Measurements from ENCODE around the gene TBCD.
"Not testable (repeated sequence)": the region's sequence is repeated elsewhere in the genome, so short reads cannot be mapped to it uniquely, and the experiment has no call there.

Gene TBCD

DNA sequence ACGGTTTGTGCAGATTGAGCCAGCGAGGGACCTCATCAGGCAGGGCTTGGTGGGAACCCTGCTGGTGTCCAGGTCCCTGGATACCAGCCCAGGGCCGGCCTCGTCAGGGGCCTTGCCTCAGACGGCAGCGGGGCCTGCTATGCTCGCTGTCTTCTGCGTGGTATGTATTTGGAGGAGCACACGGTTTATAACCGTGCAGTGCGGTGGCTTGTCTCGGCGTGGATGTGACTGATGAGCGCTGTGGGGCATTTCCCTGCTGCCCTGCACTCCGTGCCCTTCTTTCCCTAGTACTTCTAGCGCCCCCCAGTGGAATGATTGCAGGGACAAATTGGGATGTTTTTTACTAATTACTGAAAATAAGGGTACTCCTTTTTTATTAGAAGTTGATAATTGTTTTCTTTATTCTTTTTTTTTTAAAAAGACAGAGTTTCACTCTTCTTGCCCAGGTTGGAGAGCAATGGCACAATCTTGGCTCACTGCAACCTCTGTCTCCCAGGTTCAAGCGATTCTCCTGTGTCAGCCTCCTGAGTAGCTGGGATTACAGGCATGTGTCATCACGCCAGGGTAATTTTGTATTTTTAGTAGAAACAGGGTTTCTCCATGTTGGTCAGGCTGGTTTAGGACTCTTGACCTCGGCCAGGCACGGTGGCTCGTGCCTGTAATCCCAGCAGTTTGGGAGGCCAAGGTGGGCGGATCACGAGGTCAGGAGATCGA, 15.3 kb downstream of the TBCD start:
- DNase-seq (ENCODE audit: low read depth), result peak; percentile 49

- no peak for DNase-seq (ENCODE audit: low read depth)
Measured at GRCh38 chr17:82769041-82769440, 17.2 kb downstream of the TBCD start.

- DNase-seq (ENCODE audit: low read depth), result peak; percentile 82
Measured at GRCh38 chr17:82772026-82772425, 20.2 kb downstream of the TBCD start.

- DNase-seq (ENCODE audit: low read depth), result not testable (repeated sequence)
Measured at GRCh38 chr17:82774456-82774855, 22.6 kb downstream of the TBCD start.

- DNase-seq (ENCODE audit: low read depth), result peak; percentile 28
Measured at GRCh38 chr17:82775001-82775823, 23.3 kb downstream of the TBCD start.

GRCh38 chr17:82776454-82776853, 24.6 kb downstream of the TBCD start:
- DNase-seq (ENCODE audit: low read depth), result no peak

- not testable (repeated sequence) for DNase-seq (ENCODE audit: low read depth)
Measured at GRCh38 chr17:82777778-82778375, 26.0 kb downstream of the TBCD start.

DNA sequence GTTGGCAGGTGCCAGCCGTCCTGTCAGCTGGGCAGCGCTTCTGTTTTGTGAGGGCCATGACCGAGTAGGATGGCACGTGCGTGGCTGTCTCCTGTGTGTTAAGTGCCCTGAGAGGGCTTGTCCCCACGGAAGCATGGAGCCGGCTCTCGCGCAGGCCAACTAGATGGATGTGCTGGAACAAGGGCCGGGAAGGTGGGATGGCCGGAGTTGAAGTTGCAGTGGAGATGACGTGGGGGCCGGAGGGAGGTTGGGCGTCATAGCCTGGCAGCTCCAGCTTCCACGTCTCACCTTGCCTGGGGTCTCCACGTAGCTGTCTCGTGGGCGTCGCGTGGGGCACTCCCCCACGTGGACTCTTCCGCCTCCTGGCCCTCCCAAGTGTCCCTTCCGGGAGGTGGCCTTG, 27.7 kb downstream of the TBCD start:
- no peak for DNase-seq (ENCODE audit: low read depth)

DNA sequence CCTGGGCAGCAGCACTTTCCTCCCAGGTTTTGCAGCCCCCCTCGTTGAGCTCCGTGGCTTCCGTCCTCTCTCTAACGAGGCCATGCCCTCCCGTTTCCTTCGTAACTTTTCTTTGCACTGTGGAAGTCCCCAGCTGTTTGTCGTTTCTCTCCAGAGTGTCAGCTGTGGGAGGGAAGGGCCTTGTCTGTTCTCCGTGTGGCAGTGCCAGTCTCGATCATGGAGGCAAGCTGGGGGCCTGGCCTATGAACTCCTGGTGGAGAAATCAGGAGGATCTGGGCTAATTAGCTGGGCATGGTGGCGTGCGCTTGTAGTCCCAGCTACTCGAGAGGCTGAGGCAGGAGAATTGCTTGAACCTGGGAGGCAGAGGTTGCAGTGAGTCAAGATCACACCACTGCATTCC, 28.3 kb downstream of the TBCD start:
- DNase-seq (ENCODE audit: low read depth), result no peak

- DNase-seq (ENCODE audit: low read depth), result no peak
Measured at GRCh38 chr17:82780971-82781893, 29.4 kb downstream of the TBCD start.

GRCh38 chr17:82781894-82782274, 30.0 kb downstream of the TBCD start:
- peak; percentile 58 for DNase-seq (ENCODE audit: low read depth)

GRCh38 chr17:82782657-82783207, 30.9 kb downstream of the TBCD start:
- no peak for DNase-seq (ENCODE audit: low read depth)

DNA sequence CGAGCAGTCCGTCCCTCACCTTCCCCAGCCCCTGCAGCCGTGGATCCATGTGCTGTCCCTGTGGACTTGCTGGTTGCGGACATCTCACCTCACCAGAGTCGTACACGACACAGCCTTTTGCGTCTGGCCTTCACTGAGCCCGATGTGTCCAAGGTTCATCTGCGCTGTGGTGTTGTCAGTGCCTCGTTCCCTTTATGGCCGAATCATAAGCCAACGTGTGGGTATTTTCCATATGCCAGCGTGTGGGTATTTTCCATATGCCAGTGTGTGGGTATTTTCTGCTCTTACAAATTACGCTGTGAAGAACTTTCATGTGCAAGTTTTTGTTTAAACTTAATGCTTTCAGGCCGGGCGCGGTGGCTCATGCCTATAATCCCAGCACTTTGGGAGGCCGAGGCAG, 31.6 kb downstream of the TBCD start:
- DNase-seq (ENCODE audit: low read depth), result no peak

DNA sequence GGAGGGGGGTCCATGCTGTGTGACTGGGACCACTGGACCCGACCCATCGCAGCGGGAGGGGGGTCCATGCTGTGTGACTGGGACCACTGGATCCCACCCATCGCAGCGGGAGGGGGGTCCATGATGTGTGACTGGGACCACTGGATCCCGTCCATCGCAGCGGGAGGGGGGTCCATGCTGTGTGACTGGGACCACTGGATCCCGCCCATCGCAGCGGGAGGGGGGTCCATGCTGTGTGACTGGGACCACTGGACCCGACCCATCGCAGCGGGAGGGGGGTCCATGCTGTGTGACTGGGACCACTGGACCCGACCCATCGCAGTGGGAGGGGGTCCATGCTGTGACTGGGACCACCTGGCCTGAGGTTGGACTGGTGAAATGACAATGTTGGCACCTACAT, 33.7 kb downstream of the TBCD start:
- DNase-seq (ENCODE audit: low read depth), result not testable (repeated sequence)

GRCh38 chr17:82786427-82786826, 34.6 kb downstream of the TBCD start:
- no peak for DNase-seq (ENCODE audit: low read depth)

- peak; percentile 62 for DNase-seq (ENCODE audit: low read depth)
Measured at GRCh38 chr17:82787081-82787848, 35.4 kb downstream of the TBCD start.

GRCh38 chr17:82788206-82789001, 36.5 kb downstream of the TBCD start:
- no peak for DNase-seq (ENCODE audit: low read depth)

GRCh38 chr17:82789051-82789592, 37.3 kb downstream of the TBCD start:
- no peak for DNase-seq (ENCODE audit: low read depth)

DNA sequence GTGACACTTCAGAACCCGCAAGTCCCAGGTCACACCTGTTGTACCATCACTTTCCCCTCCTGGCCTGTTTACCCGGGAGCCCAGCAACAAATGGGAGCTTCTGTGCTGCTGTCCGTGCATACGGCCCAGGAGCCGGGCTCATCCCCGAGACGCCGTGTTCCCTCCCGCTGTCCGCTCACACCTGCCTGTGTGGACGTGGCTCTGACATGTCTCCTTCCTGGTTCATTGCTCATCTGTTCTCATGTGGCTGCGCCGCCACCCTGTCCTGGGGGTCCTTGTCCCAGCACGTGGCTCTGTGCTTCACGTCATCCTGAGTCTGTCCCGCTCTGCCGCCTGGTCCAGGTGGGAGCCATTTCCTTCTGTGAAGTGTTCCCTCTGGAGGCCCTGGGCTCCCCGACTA, 37.9 kb downstream of the TBCD start:
- no peak for DNase-seq (ENCODE audit: low read depth)

DNA sequence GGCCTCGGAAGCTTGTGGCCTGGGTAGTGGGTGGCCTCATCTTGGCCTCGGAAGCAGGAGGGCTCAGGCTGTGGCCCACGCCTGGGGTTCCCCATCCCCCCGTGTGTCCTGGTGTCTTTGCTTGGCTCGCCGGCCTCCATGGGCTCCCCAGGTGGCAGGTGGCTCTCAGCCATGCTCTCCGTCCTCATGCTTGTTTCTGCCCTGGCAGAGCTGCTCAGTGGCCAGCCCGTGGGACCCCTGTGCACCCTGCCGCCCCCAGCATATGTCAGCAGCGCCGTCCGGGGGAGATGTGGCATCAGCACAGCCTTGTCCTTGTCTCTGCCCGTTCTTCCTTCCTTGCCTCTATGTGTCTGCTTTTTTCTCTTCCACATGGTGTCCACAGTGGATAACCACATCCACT, 38.5 kb downstream of the TBCD start:
- DNase-seq (ENCODE audit: low read depth), result no peak
